SW480 (cell line): ENCODE results near the gene CFAP90.
A peak's percentile ranks its signal among the peaks of the same experiment; 100 is the strongest.

Source experiments
- DNase-seq: peaks from one replicate; pipeline ENCODE4 v3.0.0-alpha.2; 2016; ENCODE audit warnings: low spot score

Gene CFAP90

DNA sequence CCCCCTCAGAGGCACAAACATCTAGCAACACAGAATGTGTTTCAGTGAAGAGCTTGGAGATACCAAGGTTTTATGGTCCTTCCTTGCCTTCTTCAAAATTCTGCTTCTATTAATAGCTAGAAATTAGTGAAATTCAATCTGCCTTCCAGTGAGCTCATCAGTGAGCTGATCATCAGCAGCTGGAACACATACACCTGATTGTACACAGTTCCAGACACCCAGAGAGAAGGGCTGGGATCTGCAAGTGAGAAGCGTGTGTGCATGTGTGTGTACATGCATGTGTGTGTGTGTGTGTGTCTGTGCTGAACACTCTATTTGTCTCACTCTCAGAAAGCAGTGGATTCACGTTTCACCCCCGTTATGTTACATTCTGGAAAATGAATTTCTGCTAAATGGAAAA lies 28.5 kb downstream of the CFAP90 start:
- no peak for DNase-seq

DNA sequence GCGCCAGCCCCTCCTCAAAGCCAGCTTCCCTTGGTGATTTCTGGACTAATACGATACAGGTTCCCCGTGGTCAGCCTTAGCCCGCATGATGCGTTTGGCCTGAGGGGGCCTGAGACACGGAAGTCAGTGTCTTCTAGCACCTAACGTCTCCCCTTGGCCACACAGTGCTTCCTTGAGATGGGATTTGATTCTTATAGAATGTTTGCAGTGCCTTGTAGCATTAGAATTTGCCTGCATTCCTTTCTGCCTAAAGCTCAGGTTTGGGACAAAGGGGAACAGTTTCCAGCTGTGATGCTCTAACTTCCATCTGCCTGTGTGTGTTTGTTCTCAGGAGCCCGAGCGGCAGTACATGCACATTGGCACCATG lies 34.4 kb downstream of the CFAP90 start:
- no peak for DNase-seq

DNA sequence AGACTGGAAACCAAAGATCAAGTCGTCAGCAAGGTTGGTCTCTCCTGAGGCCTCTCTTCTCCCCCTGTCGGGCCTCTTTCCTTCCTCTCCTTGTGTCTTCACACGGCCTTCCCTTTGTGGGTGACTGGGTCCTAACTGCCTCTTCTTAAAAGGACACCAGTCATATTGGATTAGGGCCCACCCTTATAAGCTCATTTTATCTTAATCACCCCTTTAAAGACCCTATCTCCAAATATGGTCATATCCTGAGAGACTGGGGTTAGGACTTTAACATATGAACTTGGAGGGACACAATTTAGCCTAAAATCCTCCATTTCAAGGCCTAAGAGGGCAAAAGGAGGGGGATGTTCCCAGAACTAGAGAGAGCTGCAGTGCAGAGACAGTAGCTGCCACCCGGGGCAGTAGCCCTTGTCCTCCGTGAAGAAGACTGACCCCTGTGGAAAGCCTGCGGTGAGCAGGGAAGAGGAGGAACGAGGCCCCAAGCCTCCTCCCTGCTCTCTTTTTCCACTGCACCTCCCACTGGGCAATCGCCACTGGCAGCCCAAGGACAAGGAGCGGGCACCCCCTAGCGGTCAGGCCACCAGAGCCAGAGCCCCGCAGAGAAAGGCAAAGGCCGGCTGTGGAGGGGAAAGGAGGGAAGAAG lies 34.9 kb downstream of the CFAP90 start:
- DNase-seq: peak; percentile 82

DNA sequence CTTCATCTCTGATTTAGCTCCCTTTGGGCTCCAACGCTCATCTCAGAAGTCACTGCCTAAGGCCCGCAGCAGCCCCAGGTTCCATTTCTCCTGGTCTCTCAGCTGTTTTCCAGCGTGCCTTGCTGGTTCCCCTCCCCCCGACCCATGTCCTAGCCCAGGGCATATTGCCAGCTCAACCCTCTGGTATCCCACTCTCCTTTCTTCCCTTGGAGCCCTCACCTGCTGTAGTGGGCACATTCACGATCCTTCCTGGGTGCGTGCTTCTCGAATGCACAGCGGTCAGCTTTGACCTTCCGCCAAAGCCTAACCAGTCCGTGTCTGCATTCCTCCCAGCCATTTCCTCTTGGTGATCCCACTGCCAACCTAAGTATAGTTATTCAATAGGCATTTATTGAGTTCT lies 36.1 kb downstream of the CFAP90 start:
- no peak for DNase-seq

DNA sequence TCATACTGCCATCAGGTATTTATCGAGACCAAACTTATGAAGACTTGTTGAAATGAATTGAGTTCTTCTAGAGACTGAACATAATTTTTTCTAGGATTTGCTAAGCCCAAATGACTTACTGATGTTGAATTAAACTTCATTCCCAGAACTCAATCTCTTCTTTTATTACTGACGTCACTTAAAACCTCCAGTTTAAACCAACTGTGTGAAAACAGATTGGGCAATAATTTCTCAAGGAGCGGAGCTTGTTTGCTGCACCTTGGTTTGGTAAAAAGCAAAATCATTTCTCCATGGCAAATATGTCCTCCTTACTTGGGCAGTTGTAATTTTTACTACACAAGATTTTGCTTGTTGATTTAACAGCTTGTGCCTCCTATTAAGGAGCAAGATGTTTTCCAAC lies 37.4 kb downstream of the CFAP90 start:
- DNase-seq: no peak

DNA sequence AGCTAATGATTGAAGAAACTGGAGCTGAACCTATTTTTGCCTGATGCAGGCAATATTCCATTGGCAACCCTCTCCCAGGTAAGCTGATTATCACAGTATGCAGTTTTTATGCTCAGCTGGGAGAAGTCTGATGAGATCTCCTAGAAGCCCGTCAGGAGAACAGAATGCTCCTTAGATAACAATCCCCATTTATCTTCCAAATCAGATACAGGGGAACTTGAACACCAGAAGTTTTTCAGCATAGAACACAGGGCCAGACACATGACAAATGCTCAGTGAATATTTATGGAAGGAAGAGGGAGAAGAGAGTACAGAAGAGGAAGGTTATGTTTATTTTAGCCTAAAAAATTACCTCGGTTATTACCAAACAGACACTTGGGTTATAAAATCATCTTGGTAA lies 37.9 kb downstream of the CFAP90 start:
- no peak for DNase-seq

DNA sequence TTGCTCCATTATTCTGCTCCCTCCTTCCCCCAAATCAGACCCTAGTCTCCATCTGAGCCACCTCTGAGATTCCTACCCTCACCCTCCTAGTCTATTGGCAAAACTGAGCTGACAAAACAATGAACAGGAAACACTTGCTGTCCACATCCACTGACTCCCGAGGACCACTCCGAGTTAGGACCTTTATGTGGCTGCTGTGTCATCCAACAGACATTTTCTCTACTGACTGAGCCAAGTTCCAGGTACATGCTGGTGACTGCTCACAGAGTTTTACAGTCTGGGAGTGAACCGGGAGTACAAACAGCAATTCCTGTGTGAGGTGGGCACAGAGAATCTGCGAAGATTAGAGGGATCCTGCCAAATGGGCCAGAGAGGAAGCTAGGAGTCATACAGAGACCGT lies 39.2 kb downstream of the CFAP90 start:
- no peak for DNase-seq

DNA sequence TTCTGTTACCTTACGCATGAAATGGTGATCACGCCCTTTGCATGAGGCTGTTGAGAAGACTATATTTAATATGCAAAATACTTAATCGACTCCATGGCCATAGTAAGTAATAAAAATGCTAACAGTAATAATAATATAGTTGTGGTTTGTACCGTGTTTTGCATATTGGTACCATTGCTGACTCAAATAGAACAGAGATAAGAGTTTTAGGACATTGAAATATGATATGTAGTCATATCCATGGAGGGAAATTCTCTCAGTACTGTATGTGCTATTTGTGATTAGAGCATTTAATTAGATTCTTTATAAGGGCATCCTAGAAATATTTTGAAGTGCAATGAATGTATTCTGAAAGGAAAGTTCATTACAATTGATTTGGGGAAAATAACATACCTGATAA lies 41.9 kb downstream of the CFAP90 start:
- DNase-seq: no peak

DNA sequence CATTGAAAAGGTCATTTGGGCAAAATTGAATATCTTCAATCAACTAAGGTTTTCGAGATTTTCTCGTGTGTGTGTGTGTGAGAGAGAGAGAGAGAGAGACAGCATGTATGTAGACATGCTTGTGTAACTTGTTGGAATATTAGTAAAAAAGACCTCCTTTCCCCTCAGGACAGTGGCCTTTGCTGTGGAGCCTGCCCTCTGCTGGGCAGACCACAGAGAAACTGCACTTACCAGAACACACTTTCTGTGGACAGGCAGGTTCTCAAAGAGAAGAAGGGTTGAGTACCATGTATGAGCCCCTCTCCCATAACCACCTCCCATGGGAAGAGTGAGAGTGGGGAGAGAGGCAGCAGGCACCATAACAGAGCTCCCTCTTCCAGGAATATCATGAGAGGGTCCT lies 45.6 kb downstream of the CFAP90 start:
- DNase-seq: no peak

DNA sequence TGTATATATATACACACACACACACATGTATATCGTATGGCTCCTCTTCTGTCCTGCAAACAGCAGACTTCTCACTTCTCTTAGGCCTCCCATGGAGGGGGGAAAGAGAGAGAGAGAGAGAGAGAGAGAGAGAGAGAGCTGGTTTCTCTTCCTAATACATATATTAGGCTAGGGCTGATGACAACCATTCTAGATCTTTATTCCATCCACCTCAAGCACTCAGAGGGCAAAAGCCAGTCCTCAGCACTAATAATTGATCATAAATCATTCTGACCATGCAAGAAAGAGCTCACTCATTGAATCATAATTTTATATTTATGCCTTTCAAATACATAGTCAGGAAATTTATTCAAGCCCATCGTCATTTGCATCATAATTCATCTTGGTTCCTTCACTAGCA lies 47.0 kb downstream of the CFAP90 start:
- no peak for DNase-seq

DNA sequence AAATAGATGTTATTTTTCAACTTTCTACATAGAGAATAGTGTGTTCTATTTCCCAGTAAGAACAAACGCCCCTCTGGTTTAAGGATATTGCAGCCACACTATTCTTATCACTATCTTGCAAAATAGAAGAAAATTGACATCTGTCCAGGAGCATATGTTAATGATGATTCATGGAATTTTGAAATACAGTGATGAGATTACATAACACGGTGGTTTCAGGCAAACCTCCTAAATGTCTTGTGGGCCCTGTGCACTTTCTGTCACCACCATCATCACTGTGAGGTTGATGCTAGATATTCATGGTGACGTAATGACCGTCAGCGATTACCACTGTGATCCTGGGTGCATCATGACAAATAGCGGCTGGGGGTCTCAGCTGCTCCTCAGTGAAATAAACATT lies 48.1 kb downstream of the CFAP90 start:
- DNase-seq: no peak

DNA sequence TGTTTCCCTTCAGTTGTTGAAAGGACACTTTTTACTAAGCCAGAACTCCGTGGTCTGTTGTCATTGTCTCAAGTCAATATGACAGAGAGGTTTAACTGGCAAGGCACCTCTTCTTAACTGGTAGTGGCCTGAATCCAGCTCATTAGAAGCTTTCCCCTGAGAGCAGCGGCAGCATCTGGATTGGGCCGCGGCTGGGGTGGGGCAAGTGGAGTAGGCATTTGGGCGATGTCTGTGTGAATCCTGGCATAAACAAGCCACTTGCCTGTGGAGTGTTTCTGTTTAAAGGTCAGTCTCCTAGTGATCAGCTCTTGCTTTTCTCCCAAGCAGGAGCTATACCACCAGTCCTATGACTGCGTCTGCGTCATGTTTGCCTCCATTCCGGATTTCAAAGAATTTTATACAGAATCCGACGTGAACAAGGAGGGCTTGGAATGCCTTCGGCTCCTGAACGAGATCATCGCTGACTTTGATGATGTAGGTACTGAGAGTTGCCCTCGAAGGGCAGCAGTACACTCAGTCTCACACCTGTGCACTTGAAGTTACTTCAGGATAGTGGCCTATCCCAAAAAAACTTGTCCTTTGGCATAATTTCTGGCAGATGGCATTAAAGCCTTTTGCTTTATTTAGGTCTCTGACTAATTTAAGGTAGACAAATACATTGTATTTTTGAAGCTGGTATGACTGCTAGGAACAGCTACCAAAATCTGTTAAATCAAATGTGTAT lies 48.9 kb downstream of the CFAP90 start:
- DNase-seq: no peak

DNA sequence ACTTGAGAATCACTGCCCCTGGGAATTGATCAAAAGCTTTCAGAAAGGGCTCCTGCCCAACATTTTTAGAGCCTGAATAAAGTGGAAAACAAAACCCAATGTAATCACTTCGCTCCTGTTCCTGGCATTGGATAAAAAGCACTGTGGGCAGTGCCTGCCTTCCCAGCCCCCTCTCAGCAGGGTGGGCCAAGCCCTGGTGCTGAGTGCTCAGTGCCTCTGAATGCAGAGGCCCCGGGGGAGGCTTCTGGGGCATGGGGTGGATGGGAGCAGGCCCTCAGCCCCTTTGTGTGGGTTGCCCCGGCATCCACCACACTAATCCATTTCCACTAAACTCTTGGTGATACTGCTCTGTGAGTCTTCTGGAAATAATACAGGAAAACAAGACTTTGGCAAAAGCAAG lies 55.6 kb downstream of the CFAP90 start:
- no peak for DNase-seq

DNA sequence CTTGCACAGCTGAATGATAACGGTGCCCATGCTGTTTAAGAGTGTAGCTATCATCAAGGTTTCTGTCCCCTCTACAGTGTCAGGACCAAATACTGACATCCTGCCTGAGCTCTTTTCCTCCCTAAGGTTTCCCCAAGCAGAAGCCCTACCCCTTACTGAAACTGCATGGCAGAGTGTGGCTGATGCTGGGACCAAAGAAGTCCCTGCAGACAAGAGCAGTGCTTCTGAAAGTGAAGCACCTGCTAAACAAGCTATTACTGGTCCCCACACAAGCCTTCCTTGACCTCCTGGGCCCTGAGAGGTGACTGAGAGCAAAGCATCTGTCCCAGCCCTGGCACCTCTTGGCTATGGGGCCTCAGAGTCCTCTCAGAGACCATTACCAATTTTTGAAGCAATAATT lies 56.1 kb downstream of the CFAP90 start:
- DNase-seq: no peak

DNA sequence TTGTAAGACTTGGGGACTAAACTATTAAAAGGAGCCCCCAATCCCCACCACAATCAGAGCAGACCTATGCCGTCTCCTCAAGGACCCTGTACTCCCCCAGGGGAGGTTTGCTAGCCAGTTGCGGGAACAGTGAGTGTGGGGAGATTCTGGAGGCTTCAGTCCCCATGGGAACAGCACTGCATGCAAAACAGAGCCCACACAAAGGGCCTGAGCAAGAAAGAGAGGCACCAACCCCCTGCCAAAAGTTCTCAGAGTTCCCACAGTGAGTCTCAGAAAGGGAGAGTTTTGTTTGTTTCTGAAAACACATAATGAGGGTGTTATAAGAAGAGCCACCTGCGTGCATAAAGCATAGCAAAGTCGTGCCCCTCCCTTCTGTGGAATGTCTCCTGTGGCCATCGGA lies 56.6 kb downstream of the CFAP90 start:
- DNase-seq: no peak

DNA sequence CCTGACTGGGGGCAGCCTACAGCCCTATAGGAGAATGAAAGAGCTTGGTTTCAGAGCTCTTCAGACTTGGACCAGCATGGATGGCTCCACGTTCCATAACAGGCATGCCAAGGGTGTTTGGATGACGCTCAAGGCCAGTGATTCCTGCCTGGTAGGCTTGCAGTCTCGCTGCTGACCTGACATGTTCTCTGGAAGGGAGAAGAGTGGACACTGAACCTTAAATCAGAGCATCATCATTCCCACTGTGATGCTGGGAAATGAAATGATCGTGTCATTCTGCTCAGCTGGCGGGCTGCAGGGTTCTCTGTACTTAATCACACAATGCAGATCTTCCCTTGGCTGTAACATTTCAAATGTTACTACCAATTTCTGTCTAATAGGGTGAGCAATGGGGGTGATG lies 57.0 kb downstream of the CFAP90 start:
- no peak for DNase-seq

DNA sequence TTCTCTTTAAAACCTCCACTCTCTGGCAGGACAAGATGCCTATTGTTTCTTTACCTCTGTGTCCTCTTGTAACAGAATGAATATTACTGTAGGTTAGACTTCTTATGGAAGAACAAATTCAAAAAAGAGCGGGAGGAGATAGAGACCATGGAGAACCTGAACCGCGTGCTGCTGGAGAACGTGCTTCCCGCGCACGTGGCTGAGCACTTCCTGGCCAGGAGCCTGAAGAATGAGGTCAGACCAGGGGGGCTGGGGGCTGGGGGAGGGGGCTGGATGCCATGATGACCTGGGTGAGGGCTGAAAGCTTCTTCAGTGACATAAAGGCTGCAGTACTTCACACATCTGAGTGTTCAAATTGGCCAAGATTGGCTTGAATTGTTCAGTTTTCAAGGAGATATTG lies 61.4 kb downstream of the CFAP90 start:
- DNase-seq: no peak

DNA sequence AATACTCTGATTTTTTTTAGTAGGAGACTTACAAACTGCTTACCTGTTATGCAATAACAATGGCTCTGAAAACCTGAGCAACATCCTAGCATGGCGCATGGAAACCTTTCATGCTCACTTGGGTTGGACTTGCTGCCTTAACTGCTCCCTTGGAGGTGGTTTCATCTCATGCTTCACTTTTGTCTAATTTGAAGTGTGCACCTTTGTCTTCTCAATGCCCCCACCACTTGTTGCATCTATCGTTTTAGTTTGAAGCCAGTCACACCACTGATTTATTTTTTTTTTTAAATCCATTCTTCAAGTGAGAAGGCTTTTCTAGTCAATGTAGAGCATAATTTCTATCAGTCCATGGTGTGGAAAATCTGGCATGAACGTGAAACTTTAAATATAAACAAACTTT lies 63.2 kb downstream of the CFAP90 start:
- no peak for DNase-seq

DNA sequence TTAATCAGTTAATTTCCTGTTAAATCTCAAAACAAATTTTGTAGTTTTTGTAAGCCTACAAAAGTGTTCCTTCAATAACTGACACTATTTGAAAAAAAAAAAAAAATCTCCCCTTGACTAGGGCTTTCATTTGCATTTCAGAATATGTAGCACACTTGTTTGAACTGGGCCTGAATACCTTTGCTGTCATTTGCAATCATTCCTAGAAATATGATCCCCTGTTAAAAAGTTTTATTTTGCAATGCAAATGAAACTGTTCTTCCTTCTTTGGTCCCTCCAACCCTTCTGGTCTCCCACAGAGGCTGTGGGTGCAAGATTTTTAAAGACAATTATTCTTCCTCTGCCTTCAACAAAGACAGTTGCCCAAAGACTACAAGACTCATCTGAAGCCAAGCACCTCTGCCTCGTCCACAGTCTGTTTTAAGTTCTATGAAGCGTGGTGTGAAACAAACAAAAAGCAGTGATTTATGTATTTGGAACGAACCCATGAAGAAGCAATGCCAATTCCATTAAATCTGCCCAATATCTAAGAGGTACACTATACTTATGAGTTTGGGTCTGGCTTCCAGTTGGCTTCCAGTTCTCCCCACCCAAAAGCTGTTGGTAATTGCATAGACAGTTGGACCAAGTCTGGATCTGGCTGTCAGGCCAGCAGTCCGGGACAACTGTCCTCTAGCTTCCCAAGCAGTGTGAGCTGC lies 66.1 kb downstream of the CFAP90 start:
- DNase-seq: no peak

DNA sequence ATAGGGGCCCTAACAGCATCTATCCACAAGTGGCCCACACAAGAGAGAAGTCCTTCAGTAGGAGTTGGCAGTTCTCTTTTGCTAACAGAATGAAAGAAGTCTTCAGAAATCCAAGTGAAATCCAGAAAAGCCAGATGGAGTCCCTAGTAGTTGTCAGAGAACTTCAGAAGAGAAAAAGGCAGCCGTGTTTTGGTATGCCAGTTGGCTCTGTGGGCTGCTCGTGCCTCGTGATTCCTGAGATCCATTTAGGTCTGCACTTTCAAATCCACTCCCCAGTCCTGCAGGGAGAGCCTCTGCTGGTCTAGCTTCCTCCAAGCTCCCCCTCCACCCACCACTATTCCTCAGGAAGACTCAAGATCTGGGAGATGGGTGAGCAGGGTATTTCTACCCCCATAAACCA lies 69.0 kb downstream of the CFAP90 start:
- DNase-seq: no peak
